HT-29 (cell line): Measurements from ENCODE around the gene RHOBTB1. TPM values are rescaled to one million over a fixed set of nuclear protein-coding genes. Genes with fewer than 3 reads are reported as not detected.

Experiments used
- DNase-seq: peaks from one replicate; pipeline ENCODE4 v3.0.0-alpha.2; 2015; ENCODE audit warnings: low spot score
- total RNA-seq: library from RNA; depleted of rRNA; stranded (reverse); fragments of >200 nt; shearing (Covaris generic); gene quantifications from 2 replicates; pipeline ENCODE4 v1.2.3, GENCODE V29; 2014

The RHOBTB1 gene
- total RNA-seq, 1 experiment from 2014 or later, result 1.3 TPM

- DNase-seq, result peak; percentile 91
Observed at GRCh38 chr10:60964257-60965235, 20.6 kb upstream of the RHOBTB1 start.

- no peak for DNase-seq
Observed at GRCh38 chr10:60963441-60964256, 19.7 kb upstream of the RHOBTB1 start.

- DNase-seq, result no peak
Observed at GRCh38 chr10:60962946-60963345, 19.0 kb upstream of the RHOBTB1 start.

- no peak for DNase-seq
Observed at GRCh38 chr10:60960913-60961312, 16.9 kb upstream of the RHOBTB1 start.

GRCh38 chr10:60960031-60960430 is 16.0 kb upstream of the RHOBTB1 start:
- no peak for DNase-seq

GRCh38 chr10:60958892-60959601 is 15.1 kb upstream of the RHOBTB1 start:
- DNase-seq, result no peak

- no peak for DNase-seq
Observed at GRCh38 chr10:60957667-60958221, 13.8 kb upstream of the RHOBTB1 start.

- peak; percentile 54 for DNase-seq
Observed at GRCh38 chr10:60955957-60956425, 12.0 kb upstream of the RHOBTB1 start.

- no peak for DNase-seq
Observed at GRCh38 chr10:60955316-60955715, 11.3 kb upstream of the RHOBTB1 start.

GRCh38 chr10:60954035-60954434 is 10.1 kb upstream of the RHOBTB1 start:
- no peak for DNase-seq

- DNase-seq, result no peak
Observed at GRCh38 chr10:60953420-60953819, 9.4 kb upstream of the RHOBTB1 start.

GRCh38 chr10:60952846-60953220 is 8.8 kb upstream of the RHOBTB1 start:
- no peak for DNase-seq

- DNase-seq, result no peak
Observed at GRCh38 chr10:60952067-60952845, 8.3 kb upstream of the RHOBTB1 start.

- DNase-seq, result no peak
Observed at GRCh38 chr10:60951272-60951724, 7.3 kb upstream of the RHOBTB1 start.

GRCh38 chr10:60950300-60950699 is 6.3 kb upstream of the RHOBTB1 start:
- no peak for DNase-seq

GRCh38 chr10:60948851-60949250 is 4.9 kb upstream of the RHOBTB1 start:
- no peak for DNase-seq

- DNase-seq, result no peak
Observed at GRCh38 chr10:60944910-60945297, 919 bp upstream of the RHOBTB1 start.

GRCh38 chr10:60943316-60944057 is 498 bp downstream of the RHOBTB1 start:
- DNase-seq, result peak; percentile 66

- peak; percentile 29 for DNase-seq
Observed at GRCh38 chr10:60942788-60943315, 1.1 kb downstream of the RHOBTB1 start.
